Bronchial epithelial cell (primary cell): ENCODE data around the gene ANKFN1. TPM values are rescaled to one million over a fixed set of nuclear protein-coding genes. Genes with fewer than 3 reads are reported as not detected.

Experiments
- DNase-seq: peaks from one replicate; pipeline ENCODE4 v3.0.0-alpha.2; 2010; ENCODE audit warnings: low read depth
- FAIRE-seq: peaks from 2 replicates; lab custom pipeline; 2011; peaks lifted over from hg19 to GRCh38; lab: Jason Lieb, UNC
- H3K27me3 ChIP-seq: 2 replicates; pipeline ENCODE4 v1.5.1; 2011; ENCODE audit warnings: low read length; ENCODE audit not compliant: control insufficient read depth, insufficient read depth
- H3K36me3 ChIP-seq: 2 replicates; pipeline ENCODE4 v1.5.1; 2011; ENCODE audit warnings: low read length; ENCODE audit not compliant: control insufficient read depth, insufficient read depth
- H3K4me3 ChIP-seq: 2 replicates; pipeline ENCODE4 v1.5.1; 2011; ENCODE audit warnings: mild to moderate bottlenecking, low read depth, low read length, control low read depth
- CTCF ChIP-seq: IDR thresholded peaks from 2 replicates; pipeline ENCODE4 v1.5.1; 2011; ENCODE audit warnings: mild to moderate bottlenecking, moderate library complexity, low read length, control low read depth, inconsistent platforms; ENCODE audit not compliant: insufficient read depth, severe bottlenecking
- total RNA-seq: library from RNA; depleted of rRNA; stranded (reverse); fragments of >200 nt; gene quantifications from 2 replicates; pipeline ENCODE4 v1.2.1, GENCODE V29; 2014

ANKFN1 gene
- total RNA-seq, 1 donor from 2014 or later, result under 0.01 TPM

GRCh38 chr17:56481659-56482058 lies 328.4 kb downstream of the ANKFN1 start:
- no peak for FAIRE-seq
- no peak for TF ChIP-seq CTCF
- no peak for DNase-seq
- no peaks in the 10 kb centered on the region for H3K36me3 ChIP-seq
- peaks cover 2% of the 10 kb centered on the region for H3K27me3 ChIP-seq
- no peak overlapping the region for H3K4me3 ChIP-seq

- no peak overlapping the region for H3K4me3 ChIP-seq
- no peak for DNase-seq
- H3K27me3 ChIP-seq, result peaks cover 2% of the 10 kb centered on the region
- TF ChIP-seq CTCF, result no peak
- H3K36me3 ChIP-seq, result no peaks in the 10 kb centered on the region
- no peak for FAIRE-seq
Measured at GRCh38 chr17:56482229-56482628, 329.0 kb downstream of the ANKFN1 start.

- no peak for TF ChIP-seq CTCF
- Histone ChIP-seq H3K4me3 (no peak overlapping the region), H3K27me3 (no peaks in the 10 kb centered on the region), H3K36me3 (no peaks in the 10 kb centered on the region)
- DNase-seq (no peak), FAIRE-seq (no peak)
Measured at GRCh38 chr17:56486732-56487131, 333.5 kb downstream of the ANKFN1 start.

GRCh38 chr17:56488800-56489199 lies 335.5 kb downstream of the ANKFN1 start:
- Histone ChIP-seq H3K4me3 (no peak overlapping the region), H3K36me3 (no peaks in the 10 kb centered on the region), H3K27me3 (no peaks in the 10 kb centered on the region)
- FAIRE-seq, result no peak
- DNase-seq, result no peak
- TF ChIP-seq CTCF, result no peak

GRCh38 chr17:56489980-56490379 lies 336.7 kb downstream of the ANKFN1 start:
- no peaks in the 10 kb centered on the region for H3K36me3 ChIP-seq
- no peak for DNase-seq
- no peak for FAIRE-seq
- TF ChIP-seq CTCF, result no peak
- H3K4me3 ChIP-seq, result no peak overlapping the region
- H3K27me3 ChIP-seq, result no peaks in the 10 kb centered on the region

GRCh38 chr17:56495556-56495955 lies 342.3 kb downstream of the ANKFN1 start:
- FAIRE-seq (no peak), DNase-seq (no peak)
- H3K36me3 ChIP-seq, result no peaks in the 10 kb centered on the region
- H3K27me3 ChIP-seq, result no peaks in the 10 kb centered on the region
- no peak for TF ChIP-seq CTCF
- no peak overlapping the region for H3K4me3 ChIP-seq
